ENCODE data around the gene DXO.

GRCh38 chr6:31933537-31933936 is 38.4 kb downstream of the DXO start:
- TF ChIP-seq CTCF (IDR thresholded peaks at IDR 0.05 in 2 of 3, conservative IDR thresholded peaks at IDR 0.05 in 1 of 3; ENCODE audit: borderline replicate concordance in 1 of 3, insufficient read depth in 1 of 3, low read depth in 2 of 3, low read length in 2 of 3) (no peak), POLR2AphosphoS5 (IDR thresholded peaks at IDR 0.05; ENCODE audit: low read depth, low read length) (no peak), POLR2A (IDR thresholded peaks at IDR 0.05; ENCODE audit: borderline replicate concordance, extremely low read depth, insufficient read depth, insufficient read length) (no peak), EZH2 (IDR thresholded peaks at IDR 0.05) (no peak)
